Caco-2 (cell line): ENCODE measurements around the gene NTNG2. TPM values are rescaled to one million over a fixed set of nuclear protein-coding genes. Genes with fewer than 3 reads are reported as not detected.

ENCODE experiments used
- BruUV-seq: library from RNA; stranded (reverse); fragments of 400-500 nt; replicated peaks from 2 replicates; lab custom pipeline; 2021; lab: Mats Ljungman, UMichigan
- CTCF ChIA-PET: fragments of 300-600 bp; sonication (Branson Sonifier 250); formaldehyde crosslinking; loops from one replicate; lab custom pipeline; 2022; ENCODE audit warnings: antibody characterized with exemption; lab: Charles Lee
- POLR2A ChIA-PET: fragments of 300-600 bp; sonication (Branson Sonifier 250); formaldehyde crosslinking; loops from one replicate; lab custom pipeline; 2022; ENCODE audit warnings: antibody characterized with exemption; lab: Charles Lee
- DNase-seq, 2 experiments: peaks; one replicate each; pipeline versions ENCODE4 v3.0.0 to v3.0.0-alpha.2; 2020 to 2022
- H3K27me3 ChIP-seq: replicated peaks from 2 replicates; pipeline ENCODE4 v1.6.0; 2011; ENCODE audit warnings: low read length; ENCODE audit not compliant: control insufficient read depth, insufficient read depth
- H3K36me3 ChIP-seq: 2 replicates; pipeline ENCODE4 v1.5.1; 2011; ENCODE audit warnings: low read length; ENCODE audit not compliant: control insufficient read depth, insufficient read depth
- H3K4me1 ChIP-seq: fragments of 250-450 bp; sonication (Bioruptor Pico); 2 replicates; pipeline ENCODE4 v1.5.1; 2020; ENCODE audit warnings: mild to moderate bottlenecking
- H3K4me3 ChIP-seq: 2 replicates; pipeline ENCODE4 v1.5.1; 2011; ENCODE audit warnings: low read depth, mild to moderate bottlenecking, control low read depth, low read length
- H3K9me3 ChIP-seq: fragments of 250-450 bp; sonication (Bioruptor Pico); 2 replicates; pipeline ENCODE4 v1.5.1; 2020; ENCODE audit warnings: mild to moderate bottlenecking, moderate library complexity
- H3K27ac Mint-ChIP-seq: one replicate; pipeline ENCODE4 v1.8.0; 2022; ENCODE audit warnings: mixed read lengths; ENCODE audit not compliant: unreplicated experiment
- H3K27me3 Mint-ChIP-seq: one replicate; pipeline ENCODE4 v1.8.0; 2022; ENCODE audit warnings: mixed read lengths; ENCODE audit not compliant: insufficient read depth, unreplicated experiment
- H3K36me3 Mint-ChIP-seq: one replicate; pipeline ENCODE4 v1.8.0; 2022; ENCODE audit warnings: mild to moderate bottlenecking, mixed read lengths; ENCODE audit not compliant: insufficient read depth, unreplicated experiment
- H3K4me1 Mint-ChIP-seq: one replicate; pipeline ENCODE4 v1.8.0; 2022; ENCODE audit warnings: low read depth, mixed read lengths; ENCODE audit not compliant: unreplicated experiment
- H3K4me3 Mint-ChIP-seq: one replicate; pipeline ENCODE4 v1.8.0; 2022; ENCODE audit warnings: mild to moderate bottlenecking, moderate library complexity, mixed read lengths; ENCODE audit not compliant: unreplicated experiment
- H3K9me3 Mint-ChIP-seq: one replicate; pipeline ENCODE4 v1.8.0; 2022; ENCODE audit warnings: mixed read lengths; ENCODE audit not compliant: unreplicated experiment
- CTCF ChIP-seq, 2 experiments: fragments of 200-600 bp in 1 of 2; IDR thresholded peaks; 1 replicate in 1 of 2; 2 replicates in 1 of 2; pipeline versions ENCODE4 v1.5.1 to v1.8.0; 2011 to 2022; ENCODE audit warnings: antibody characterized with exemption in 1 of 2, control low read depth in 1 of 2, inconsistent platforms in 1 of 2, low read depth in 1 of 2, low read length in 1 of 2, mild to moderate bottlenecking in 1 of 2, moderate library complexity in 1 of 2; ENCODE audit not compliant: insufficient read depth in 1 of 2, severe bottlenecking in 1 of 2, unreplicated experiment in 1 of 2
- intact Hi-C: fragments of 100-400 bp; cut with micrococcal nuclease; formaldehyde crosslinking; loops from one replicate; pipeline ENCODE4 v1.10.0; 2022; ENCODE audit not compliant: unreplicated experiment
- total RNA-seq: library from RNA; stranded (reverse); gene quantifications from 2 replicates; pipeline ENCODE4 v1.2.3, GENCODE V29; 2022

Gene NTNG2
- total RNA-seq, 1 experiment from 2014 or later: not detected

GRCh38 chr9:132201780-132202703 is 40.2 kb downstream of the NTNG2 start:
- Histone ChIP-seq H3K4me1 (no peaks in the 10 kb centered on the region), H3K36me3 (no peaks in the 10 kb centered on the region), H3K27me3 (no peaks in the 10 kb centered on the region; the same call in none of the 2 replicates), H3K9me3 (no peaks in the 10 kb centered on the region), H3K4me3 (no peak overlapping the region)
- H3K27me3 Mint-ChIP-seq: peaks cover 19% of the 10 kb centered on the region
- BruUV-seq: no TSS peak
- intact Hi-C loops: no loop called here
- H3K9me3 Mint-ChIP-seq: peaks cover 10% of the 10 kb centered on the region
- H3K4me1 Mint-ChIP-seq: no peaks in the 10 kb centered on the region
- no peak overlapping the region for H3K4me3 Mint-ChIP-seq
- ChIA-PET POLR2A (no interaction called here), CTCF (interaction anchor here (0.8 kb wide), 1 partner anchor 34 kb away, joined by 3 read pairs; no protein-coding TSS in a partner anchor)
- H3K36me3 Mint-ChIP-seq: no peaks in the 10 kb centered on the region
- no peak overlapping the region for H3K27ac Mint-ChIP-seq
- TF ChIP-seq CTCF (IDR thresholded peaks at IDR 0.05; ENCODE audit: insufficient read depth in 1 of 2, low read depth in 1 of 2, low read length in 1 of 2, severe bottlenecking in 1 of 2, unreplicated experiment in 1 of 2): no peak
- DNase-seq: no peak

DNA sequence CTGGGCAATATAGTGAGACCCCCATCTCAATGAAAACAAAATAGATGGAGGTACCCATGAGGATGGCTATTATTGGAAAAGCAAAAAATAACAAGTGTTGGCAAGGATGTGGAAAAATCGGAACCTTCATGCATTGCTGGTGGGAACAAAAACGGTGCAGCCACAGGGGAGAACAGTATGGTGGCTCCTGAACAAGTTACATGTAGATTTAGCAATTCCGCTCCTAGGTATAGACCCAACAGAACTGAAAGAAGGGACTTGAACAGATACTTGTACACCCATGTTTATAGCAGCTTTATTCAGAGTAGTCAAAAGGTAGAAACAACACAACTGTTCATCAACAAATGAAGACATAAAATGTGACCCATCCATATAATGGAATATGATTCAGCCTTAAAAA is 43.0 kb downstream of the NTNG2 start:
- no peak overlapping the region for H3K4me3 Mint-ChIP-seq
- DNase-seq: no peak
- no TSS peak for BruUV-seq
- H3K4me3 ChIP-seq: no peak overlapping the region
- ChIA-PET CTCF (no interaction called here), POLR2A (interaction anchor here (0.5 kb wide), 1 partner anchor 122 kb away, joined by 6 read pairs; no protein-coding TSS in a partner anchor)
- H3K27ac Mint-ChIP-seq: no peak overlapping the region
- intact Hi-C loops: no loop called here
- peaks cover 10% of the 10 kb centered on the region for H3K9me3 Mint-ChIP-seq
- peaks cover 34% of the 10 kb centered on the region for H3K27me3 Mint-ChIP-seq
- no peak for TF ChIP-seq CTCF (IDR thresholded peaks at IDR 0.05; ENCODE audit: insufficient read depth in 1 of 2, low read depth in 1 of 2, low read length in 1 of 2, severe bottlenecking in 1 of 2, unreplicated experiment in 1 of 2)
- H3K4me1 Mint-ChIP-seq: no peaks in the 10 kb centered on the region
- no peaks in the 10 kb centered on the region for H3K36me3 ChIP-seq
- H3K36me3 Mint-ChIP-seq: peaks cover 8% of the 10 kb centered on the region
- H3K27me3 ChIP-seq: no peaks in the 10 kb centered on the region; the same call in none of the 2 replicates
- H3K4me1 ChIP-seq: no peaks in the 10 kb centered on the region
- H3K9me3 ChIP-seq: no peaks in the 10 kb centered on the region

DNA sequence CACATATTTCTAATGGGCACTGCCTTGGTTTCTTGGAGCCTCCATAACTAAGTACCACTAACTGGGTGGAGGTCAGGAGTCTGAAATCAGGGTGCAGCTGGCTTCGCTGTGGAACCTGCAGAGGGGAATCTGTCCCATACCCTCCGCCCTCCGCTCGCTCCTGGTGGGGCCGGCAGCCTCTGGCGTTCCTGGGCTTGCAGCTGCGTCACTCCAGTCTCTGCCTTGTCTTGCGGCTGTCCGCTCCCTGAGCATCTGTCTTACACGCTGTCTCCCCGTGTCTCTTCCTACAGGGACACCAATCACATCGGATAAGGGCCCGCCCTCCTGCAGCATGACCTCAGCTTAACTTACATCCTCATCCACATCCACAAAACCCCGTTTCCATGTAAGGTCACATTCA is 45.4 kb downstream of the NTNG2 start:
- no peaks in the 10 kb centered on the region for H3K4me1 ChIP-seq
- no peaks in the 10 kb centered on the region for H3K9me3 ChIP-seq
- intact Hi-C loops: no loop called here
- H3K27me3 ChIP-seq: no peaks in the 10 kb centered on the region; the same call in none of the 2 replicates
- Mint-ChIP-seq H3K36me3 (peaks cover 8% of the 10 kb centered on the region), H3K4me3 (no peak overlapping the region), H3K27me3 (peaks cover 34% of the 10 kb centered on the region), H3K27ac (no peak overlapping the region), H3K4me1 (no peaks in the 10 kb centered on the region), H3K9me3 (peaks cover 10% of the 10 kb centered on the region)
- POLR2A ChIA-PET: no interaction called here
- no TSS peak for BruUV-seq
- no peak for TF ChIP-seq CTCF (IDR thresholded peaks at IDR 0.05; ENCODE audit: insufficient read depth in 1 of 2, low read depth in 1 of 2, low read length in 1 of 2, severe bottlenecking in 1 of 2, unreplicated experiment in 1 of 2)
- CTCF ChIA-PET: interaction anchor here (1.1 kb wide), 1 partner anchor 29 kb away, joined by 3 read pairs; no protein-coding TSS in a partner anchor
- H3K4me3 ChIP-seq: no peak overlapping the region
- no peaks in the 10 kb centered on the region for H3K36me3 ChIP-seq
- DNase-seq: no peak
